ENCODE data around the gene KLHL40. TPM values are rescaled to one million over a fixed set of nuclear protein-coding genes. Genes with fewer than 3 reads are reported as not detected.

Gene KLHL40
- total RNA-seq, 4 donors from 2014 or later, result 0.27 TPM; not detected in 3

DNA sequence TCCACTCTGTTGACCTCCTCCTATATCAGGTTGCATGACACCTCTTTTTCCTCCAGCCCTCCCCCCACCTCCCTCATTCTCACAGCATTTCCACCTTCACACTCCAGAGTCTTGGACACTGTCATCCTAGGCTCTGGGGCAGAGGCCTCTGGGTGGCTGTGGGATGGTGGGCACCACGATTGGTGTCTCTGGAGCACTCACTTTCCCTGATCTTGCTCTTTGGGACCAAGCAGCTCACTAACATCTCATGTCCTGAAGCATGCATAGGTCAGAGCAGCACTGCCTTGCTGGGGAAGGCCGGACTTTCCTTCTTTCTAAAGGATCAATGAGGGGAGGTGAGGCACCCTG lies 16.9 kb upstream of the KLHL40 start:
- H3K9me3 ChIP-seq, result no peaks in the 10 kb centered on the region
- no peak for TF ChIP-seq EP300 (IDR thresholded peaks at IDR 0.05; ENCODE audit: low read depth)
- TF ChIP-seq POLR2A (IDR thresholded peaks at IDR 0.05), result no peak
- TF ChIP-seq, protein P1, sequence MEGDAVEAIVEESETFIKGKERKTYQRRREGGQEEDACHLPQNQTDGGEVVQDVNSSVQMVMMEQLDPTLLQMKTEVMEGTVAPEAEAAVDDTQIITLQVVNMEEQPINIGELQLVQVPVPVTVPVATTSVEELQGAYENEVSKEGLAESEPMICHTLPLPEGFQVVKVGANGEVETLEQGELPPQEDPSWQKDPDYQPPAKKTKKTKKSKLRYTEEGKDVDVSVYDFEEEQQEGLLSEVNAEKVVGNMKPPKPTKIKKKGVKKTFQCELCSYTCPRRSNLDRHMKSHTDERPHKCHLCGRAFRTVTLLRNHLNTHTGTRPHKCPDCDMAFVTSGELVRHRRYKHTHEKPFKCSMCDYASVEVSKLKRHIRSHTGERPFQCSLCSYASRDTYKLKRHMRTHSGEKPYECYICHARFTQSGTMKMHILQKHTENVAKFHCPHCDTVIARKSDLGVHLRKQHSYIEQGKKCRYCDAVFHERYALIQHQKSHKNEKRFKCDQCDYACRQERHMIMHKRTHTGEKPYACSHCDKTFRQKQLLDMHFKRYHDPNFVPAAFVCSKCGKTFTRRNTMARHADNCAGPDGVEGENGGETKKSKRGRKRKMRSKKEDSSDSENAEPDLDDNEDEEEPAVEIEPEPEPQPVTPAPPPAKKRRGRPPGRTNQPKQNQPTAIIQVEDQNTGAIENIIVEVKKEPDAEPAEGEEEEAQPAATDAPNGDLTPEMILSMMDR (IDR thresholded peaks at IDR 0.05), result no peak
- no peak for TF ChIP-seq POLR2AphosphoS5 (IDR thresholded peaks at IDR 0.05)
- in situ Hi-C loops (cut with MboI; ENCODE audit: low pct_ligation_motif_present in 1 of 4, low pct_unique_long_range_greater_than_20kb in 1 of 4, low sequenced_read_pairs in 3 of 4) (no loop called here), intact Hi-C loops (cut with DNase I; ENCODE audit: low total_unique reads) (no loop called here)
- no peaks in the 10 kb centered on the region for H3K27me3 ChIP-seq
- DNase-seq, result no peak
- H3K4me1 ChIP-seq, result peaks cover 0 to 17% (median 3%) of the 10 kb centered on the region in 4 donors
- H3K27ac ChIP-seq, result no peak overlapping the region
- no peaks in the 10 kb centered on the region for H3K36me3 ChIP-seq
- no peak overlapping the region for H3K4me3 ChIP-seq
- WGBS, 2 donors (ENCODE audit: low coverage in 1 of 2), result 70 to 83% methylated on average over 1 to 2 of the region's 2 CpGs

DNA sequence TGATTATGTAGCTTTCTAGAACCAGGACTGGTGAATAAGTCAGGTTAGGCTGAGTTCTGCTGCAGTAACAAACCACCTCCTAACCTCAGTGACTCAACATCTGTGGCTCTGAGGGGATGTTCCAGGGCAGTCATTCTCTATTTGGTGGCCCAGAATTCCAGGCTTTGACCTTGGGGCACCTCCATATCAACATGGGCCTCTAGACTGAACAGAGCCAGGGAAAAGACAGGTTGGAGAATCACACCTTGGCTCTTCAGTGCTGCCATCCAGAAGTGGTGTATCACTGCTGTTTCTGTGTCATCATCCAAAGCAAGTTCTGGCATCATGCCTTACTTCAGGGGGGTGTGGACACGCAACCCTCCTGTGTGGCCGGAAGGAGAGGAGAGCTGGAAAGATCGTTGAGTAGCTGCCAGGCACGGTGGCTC lies 16.5 kb upstream of the KLHL40 start:
- TF ChIP-seq EP300 (IDR thresholded peaks at IDR 0.05; ENCODE audit: low read depth) (no peak), POLR2A (IDR thresholded peaks at IDR 0.05) (no peak), POLR2AphosphoS5 (IDR thresholded peaks at IDR 0.05) (no peak)
- TF ChIP-seq, protein P1 (IDR thresholded peaks at IDR 0.05), result no peak
- no peaks in the 10 kb centered on the region for H3K9me3 ChIP-seq
- no peaks in the 10 kb centered on the region for H3K36me3 ChIP-seq
- WGBS, 2 donors (ENCODE audit: low coverage in 1 of 2), result 67% methylated on average over 4 of the region's 4 CpGs; no CpG with 5 or more reads in 1 of the 2 donors
- no peak for DNase-seq
- no peaks in the 10 kb centered on the region for H3K27me3 ChIP-seq
- peaks cover 0 to 17% (median 3%) of the 10 kb centered on the region in 4 donors for H3K4me1 ChIP-seq
- intact Hi-C loops (cut with DNase I; ENCODE audit: low total_unique reads) (no loop called here), in situ Hi-C loops (cut with MboI; ENCODE audit: low pct_ligation_motif_present in 1 of 4, low pct_unique_long_range_greater_than_20kb in 1 of 4, low sequenced_read_pairs in 3 of 4) (no loop called here)
- H3K27ac ChIP-seq, result no peak overlapping the region
- H3K4me3 ChIP-seq, result no peak overlapping the region

DNA sequence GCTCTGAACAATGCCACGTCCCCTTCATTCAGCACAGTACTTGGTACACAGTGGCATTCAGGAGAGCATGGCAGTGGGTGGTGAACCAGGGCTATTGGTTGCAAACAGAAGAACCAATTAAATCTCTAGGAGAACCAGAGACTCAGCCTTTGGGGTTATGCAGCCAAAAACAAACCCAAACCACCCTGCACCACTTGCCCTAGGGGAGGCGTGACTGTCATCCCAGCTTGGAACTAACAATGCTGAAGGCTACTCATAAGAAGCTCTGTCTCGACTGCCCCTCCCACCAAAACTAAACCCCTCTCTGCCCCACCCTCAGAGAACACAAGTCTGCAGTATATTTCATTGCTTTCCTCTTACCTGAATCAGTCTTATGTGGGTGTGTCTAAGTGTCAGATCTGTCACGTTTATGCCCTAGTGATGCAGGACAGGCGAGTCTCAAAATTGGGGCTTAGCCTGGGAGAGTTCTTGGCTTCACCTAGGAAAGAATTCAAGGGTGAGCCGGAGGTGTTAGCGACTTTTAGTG lies 15.2 kb upstream of the KLHL40 start:
- Histone ChIP-seq H3K9me3 (no peaks in the 10 kb centered on the region), H3K4me1 (peaks cover 0 to 17% (median 3%) of the 10 kb centered on the region in 4 donors), H3K4me3 (no peak overlapping the region), H3K27ac (no peak overlapping the region), H3K27me3 (no peaks in the 10 kb centered on the region), H3K36me3 (no peaks in the 10 kb centered on the region)
- TF ChIP-seq POLR2A (IDR thresholded peaks at IDR 0.05) (no peak), POLR2AphosphoS5 (IDR thresholded peaks at IDR 0.05) (no peak), EP300 (IDR thresholded peaks at IDR 0.05; ENCODE audit: low read depth) (no peak)
- TF ChIP-seq, protein P1 (IDR thresholded peaks at IDR 0.05), result no peak
- 64 to 70% methylated on average over 2 to 7 of the region's 7 CpGs for WGBS, 2 donors (ENCODE audit: low coverage in 1 of 2)
- in situ Hi-C loops (cut with MboI; ENCODE audit: low pct_ligation_motif_present in 1 of 4, low pct_unique_long_range_greater_than_20kb in 1 of 4, low sequenced_read_pairs in 3 of 4) (no loop called here), intact Hi-C loops (cut with DNase I; ENCODE audit: low total_unique reads) (no loop called here)
- DNase-seq, result no peak

DNA sequence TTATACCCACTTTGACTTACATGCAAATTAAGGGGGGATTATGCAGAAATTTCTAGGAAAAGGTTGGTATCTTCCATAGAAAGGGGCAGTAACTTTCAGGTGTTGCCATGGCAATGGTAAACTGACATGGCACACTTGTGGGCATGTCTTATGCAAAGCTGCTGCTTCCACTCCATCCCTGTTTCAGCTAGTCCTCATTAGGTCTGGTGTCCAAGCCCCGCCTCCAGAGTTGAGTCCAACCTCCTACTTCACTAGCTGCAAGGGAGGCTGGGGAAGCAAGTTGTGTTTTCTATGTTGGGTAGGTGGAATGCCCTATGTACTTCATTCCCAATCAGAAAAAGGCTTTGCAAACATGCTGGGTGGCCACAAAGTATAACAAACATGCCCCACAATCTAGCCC lies 14.7 kb upstream of the KLHL40 start:
- Histone ChIP-seq H3K27me3 (no peaks in the 10 kb centered on the region), H3K4me3 (no peak overlapping the region), H3K27ac (no peak overlapping the region), H3K9me3 (no peaks in the 10 kb centered on the region), H3K4me1 (peaks cover 0 to 17% (median 3%) of the 10 kb centered on the region in 4 donors), H3K36me3 (no peaks in the 10 kb centered on the region)
- no peak for DNase-seq
- intact Hi-C loops (cut with DNase I; ENCODE audit: low total_unique reads) (no loop called here), in situ Hi-C loops (cut with MboI; ENCODE audit: low pct_ligation_motif_present in 1 of 4, low pct_unique_long_range_greater_than_20kb in 1 of 4, low sequenced_read_pairs in 3 of 4) (no loop called here)
- 100% methylated on average over 1 of the region's 1 CpG; no CpG with 5 or more reads in 1 of the 2 donors for WGBS, 2 donors (ENCODE audit: low coverage in 1 of 2)
- no peak for TF ChIP-seq POLR2AphosphoS5 (IDR thresholded peaks at IDR 0.05)
- no peak for TF ChIP-seq EP300 (IDR thresholded peaks at IDR 0.05; ENCODE audit: low read depth)
- TF ChIP-seq, protein P1 (IDR thresholded peaks at IDR 0.05), result no peak
- no peak for TF ChIP-seq POLR2A (IDR thresholded peaks at IDR 0.05)
